ENCODE measurements around the gene EXOC6B.

GRCh38 chr2:72788756-72789155, 37.1 kb downstream of the EXOC6B start:
- TF ChIP-seq ZFP41 (tag by site-specific recombination; IDR thresholded peaks at IDR 0.05; ENCODE audit: borderline replicate concordance) (no peak), CTCF (tag by site-specific recombination; IDR thresholded peaks at IDR 0.05) (no peak), REST (tag by site-specific recombination; IDR thresholded peaks at IDR 0.05) (no peak), ZNF140 (tag by site-specific recombination; IDR thresholded peaks at IDR 0.05) (no peak), ZNF558 (tag by site-specific recombination; IDR thresholded peaks at IDR 0.05) (no peak), ZNF362 (tag by site-specific recombination; IDR thresholded peaks at IDR 0.05) (no peak), BCL11A (tag by site-specific recombination; IDR thresholded peaks at IDR 0.05; ENCODE audit: low read depth) (no peak), ZBTB1 (tag by site-specific recombination; IDR thresholded peaks at IDR 0.05) (no peak), ZNF274 (IDR thresholded peaks at IDR 0.05; ENCODE audit: low read length) (no peak), ZNF274 (tag by site-specific recombination; IDR thresholded peaks at IDR 0.05; ENCODE audit: borderline replicate concordance) (no peak)
